GM12864 (cell line): ENCODE data around the gene DNAJB9.

Source experiments
- DNase-seq: peaks from one replicate; pipeline ENCODE4 v3.0.0-alpha.2; 2011; ENCODE audit warnings: low read depth
- H3K4me3 ChIP-seq: 2 replicates; pipeline ENCODE4 v1.5.1; 2011; ENCODE audit warnings: mild to moderate bottlenecking, low read depth, low read length, control low read depth
- TF ChIP-seq, protein P1 (sequence below): IDR thresholded peaks from 2 replicates; pipeline ENCODE4 v1.5.1; 2011; ENCODE audit warnings: low read depth, mild to moderate bottlenecking, moderate library complexity, low read length, control low read depth, inconsistent platforms; ENCODE audit errors: missing control alignments

The DNAJB9 gene

DNA sequence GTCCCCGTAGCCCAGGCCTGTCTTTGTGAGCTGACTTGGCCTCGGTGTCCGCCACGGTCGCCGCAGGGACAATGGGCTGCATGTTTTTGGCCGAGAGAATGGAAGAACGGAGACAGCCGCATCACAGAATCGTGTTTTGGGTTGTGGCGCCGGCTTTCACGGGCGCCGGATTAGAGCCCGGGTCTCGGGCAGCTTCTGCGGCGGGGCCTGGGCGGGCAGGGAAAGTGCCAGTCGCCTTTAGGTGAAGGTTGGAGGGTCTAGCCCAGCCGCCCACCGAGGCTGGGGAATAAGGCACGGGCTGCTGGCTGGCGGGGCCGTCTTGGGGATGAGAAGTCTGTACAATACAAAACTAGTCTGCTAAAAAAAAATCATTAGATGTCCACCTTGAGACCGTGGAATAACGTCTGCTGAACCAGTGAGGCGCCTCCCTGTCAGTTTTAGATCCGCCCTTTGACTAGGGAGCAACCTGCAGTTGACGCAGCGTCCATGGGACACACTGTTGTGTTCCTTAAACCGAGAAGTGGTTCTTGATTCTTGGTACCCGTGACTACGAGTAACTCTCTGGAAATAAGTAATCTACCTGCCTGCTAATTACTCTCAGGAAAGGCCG lies 577 bp downstream of the DNAJB9 start:
- no peak for DNase-seq

DNA sequence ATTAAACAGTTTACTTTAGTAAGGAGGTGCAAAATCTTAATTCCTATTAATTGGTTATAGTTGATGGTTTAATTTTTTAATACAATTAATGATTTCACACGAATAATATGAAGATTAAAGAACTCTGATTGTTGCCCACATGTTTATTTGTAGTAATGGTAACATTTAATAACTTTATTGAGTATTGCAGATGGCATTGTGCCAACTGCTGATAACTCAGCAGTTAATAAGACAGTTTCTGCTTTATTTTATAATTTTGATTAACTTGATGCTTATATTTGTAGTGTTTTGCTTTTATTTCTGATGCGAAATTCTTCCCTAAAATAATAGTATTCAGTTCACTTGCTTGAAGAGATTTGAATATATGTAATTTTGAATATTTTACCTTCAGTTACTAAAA lies 2.8 kb downstream of the DNAJB9 start:
- no peak overlapping the region for H3K4me3 ChIP-seq
- DNase-seq: no peak
- TF ChIP-seq, protein P1, sequence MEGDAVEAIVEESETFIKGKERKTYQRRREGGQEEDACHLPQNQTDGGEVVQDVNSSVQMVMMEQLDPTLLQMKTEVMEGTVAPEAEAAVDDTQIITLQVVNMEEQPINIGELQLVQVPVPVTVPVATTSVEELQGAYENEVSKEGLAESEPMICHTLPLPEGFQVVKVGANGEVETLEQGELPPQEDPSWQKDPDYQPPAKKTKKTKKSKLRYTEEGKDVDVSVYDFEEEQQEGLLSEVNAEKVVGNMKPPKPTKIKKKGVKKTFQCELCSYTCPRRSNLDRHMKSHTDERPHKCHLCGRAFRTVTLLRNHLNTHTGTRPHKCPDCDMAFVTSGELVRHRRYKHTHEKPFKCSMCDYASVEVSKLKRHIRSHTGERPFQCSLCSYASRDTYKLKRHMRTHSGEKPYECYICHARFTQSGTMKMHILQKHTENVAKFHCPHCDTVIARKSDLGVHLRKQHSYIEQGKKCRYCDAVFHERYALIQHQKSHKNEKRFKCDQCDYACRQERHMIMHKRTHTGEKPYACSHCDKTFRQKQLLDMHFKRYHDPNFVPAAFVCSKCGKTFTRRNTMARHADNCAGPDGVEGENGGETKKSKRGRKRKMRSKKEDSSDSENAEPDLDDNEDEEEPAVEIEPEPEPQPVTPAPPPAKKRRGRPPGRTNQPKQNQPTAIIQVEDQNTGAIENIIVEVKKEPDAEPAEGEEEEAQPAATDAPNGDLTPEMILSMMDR: no peak

More for the DNA sequence above, 577 bp downstream of the DNAJB9 start:
- H3K4me3 ChIP-seq: peak overlapping the region; percentile 87
- TF ChIP-seq, protein P1: no peak

DNA sequence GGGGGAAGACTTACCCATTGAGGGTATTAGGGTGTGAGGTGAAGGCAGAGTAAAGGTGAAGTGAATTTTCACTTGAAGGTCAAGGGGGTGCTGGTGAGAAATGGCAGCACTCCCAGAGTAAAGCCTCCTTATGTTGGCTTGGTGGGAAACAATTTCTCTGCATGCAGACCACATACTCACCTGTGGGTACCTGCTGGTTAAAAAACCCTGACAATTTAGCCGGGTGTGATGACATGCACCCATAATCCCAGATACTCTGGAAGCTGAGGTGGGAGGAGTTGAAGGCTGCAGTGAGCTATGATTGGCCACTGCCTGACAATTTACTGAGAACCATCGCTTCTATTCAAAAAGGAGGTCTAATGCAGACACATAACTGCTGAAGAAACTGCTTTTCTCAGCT lies 5.5 kb downstream of the DNAJB9 start:
- H3K4me3 ChIP-seq: no peak overlapping the region
- DNase-seq: no peak
- TF ChIP-seq, protein P1: no peak

DNA sequence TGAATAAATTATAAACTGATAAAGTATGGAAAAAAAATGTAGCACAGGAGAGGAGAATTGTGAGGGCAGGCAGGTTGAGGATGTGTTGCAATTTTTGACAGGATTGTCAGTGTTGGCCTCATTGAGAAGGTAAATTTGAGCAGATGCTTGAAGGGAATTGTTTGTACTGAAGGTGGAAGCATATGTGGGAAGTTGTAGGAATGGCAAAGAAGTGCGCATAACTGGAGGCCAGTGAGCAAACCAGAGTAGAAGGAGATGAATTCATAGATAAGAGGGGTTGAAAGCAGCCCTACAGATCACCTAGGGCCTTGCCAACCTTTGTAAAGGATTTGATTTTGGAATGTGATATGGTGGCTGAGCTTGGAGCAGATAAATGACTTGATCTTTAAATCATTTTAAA lies 6.4 kb downstream of the DNAJB9 start:
- TF ChIP-seq, protein P1: no peak
- no peak for DNase-seq
- no peak overlapping the region for H3K4me3 ChIP-seq

DNA sequence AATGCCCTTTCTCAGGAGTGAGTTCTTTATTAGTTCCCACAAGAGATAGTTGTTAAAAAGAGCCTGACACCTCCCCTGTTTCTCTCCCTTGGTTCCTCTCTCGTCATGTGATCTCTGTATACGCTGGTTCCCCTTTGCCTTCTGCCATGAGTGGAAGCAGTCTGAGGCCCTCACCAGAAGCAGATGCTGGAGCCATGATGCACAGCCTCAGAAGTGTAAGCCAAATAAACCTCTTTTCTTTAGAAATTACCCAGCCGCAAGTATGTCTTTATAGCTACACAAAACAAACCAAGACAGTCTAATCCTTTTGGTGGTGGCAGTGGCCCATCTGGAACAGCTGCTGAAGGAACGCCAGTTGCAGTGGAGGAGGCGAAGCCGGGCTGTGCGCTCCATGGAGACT lies 9.3 kb downstream of the DNAJB9 start:
- TF ChIP-seq, protein P1: no peak
- DNase-seq: no peak
- H3K4me3 ChIP-seq: no peak overlapping the region

DNA sequence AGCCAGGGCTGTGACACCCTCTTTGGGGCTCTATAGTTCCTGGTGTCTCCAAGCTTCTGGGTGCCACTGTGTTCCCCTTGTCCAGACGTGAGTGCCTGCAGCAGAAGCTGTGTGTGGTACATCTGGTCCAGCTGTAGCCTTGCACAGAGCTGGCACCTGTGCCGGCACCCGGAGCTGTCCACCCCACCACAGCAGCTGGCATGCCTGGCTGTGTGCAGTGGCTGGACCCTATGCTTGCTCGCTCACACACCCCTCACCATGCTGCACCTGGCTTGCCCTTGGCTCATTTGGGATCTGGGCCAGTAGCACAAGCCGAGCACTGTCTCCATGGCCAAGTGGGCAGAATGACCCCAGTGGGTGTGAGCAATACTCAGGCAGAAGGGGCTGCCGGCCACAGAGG lies 10.6 kb downstream of the DNAJB9 start:
- TF ChIP-seq, protein P1: no peak
- H3K4me3 ChIP-seq: no peak overlapping the region
- DNase-seq: no peak
